Vagina (tissue), 2 donors: Measurements from ENCODE around the gene CALN1. TPM values are rescaled to one million over a fixed set of nuclear protein-coding genes. Genes with fewer than 3 reads are reported as not detected.

ENCODE experiments used
- DNase-seq, 2 donors: peaks; one replicate each; pipeline ENCODE4 v3.0.0-alpha.2; 2017; ENCODE audit errors: extremely low spot score in 2 of 2
- H3K27ac ChIP-seq: fragments of 200-600 bp; sonication (generic); one replicate; pipeline ENCODE4 v1.5.1; 2019
- H3K27me3 ChIP-seq: fragments of 200-600 bp; sonication (generic); one replicate; pipeline ENCODE4 v1.5.1; 2019
- H3K36me3 ChIP-seq, 2 donors: fragments of 200-600 bp; sonication (generic); one replicate each; pipeline ENCODE4 v1.5.1; 2017 to 2019
- H3K4me1 ChIP-seq: fragments of 200-600 bp; sonication (generic); one replicate; pipeline ENCODE4 v1.5.1; 2019
- H3K4me3 ChIP-seq, 2 donors: fragments of 200-600 bp; sonication (generic); 1 replicate in 1 of 2; 2 replicates in 1 of 2; pipeline ENCODE4 v1.5.1; 2016 to 2019
- H3K9me3 ChIP-seq: fragments of 200-600 bp; sonication (generic); one replicate; pipeline ENCODE4 v1.5.1; 2019
- CTCF ChIP-seq, 3 experiments: fragments of 450-650 bp in 2 of 3; fragments of 200-600 bp in 1 of 3; sonication (generic) in 1 of 3; IDR thresholded peaks; one replicate each; pipeline ENCODE4 v1.5.1; 2017 to 2019; ENCODE audit warnings: antibody characterized with exemption in 3 of 3, mild to moderate bottlenecking in 2 of 3, moderate library complexity in 2 of 3
- POLR2A ChIP-seq, 2 donors: fragments of 450-650 bp; IDR thresholded peaks; one replicate each; pipeline ENCODE4 v1.6.1; 2017; ENCODE audit warnings: antibody characterized with exemption in 2 of 2, mild to moderate bottlenecking in 2 of 2, moderate library complexity in 2 of 2
- POLR2AphosphoS5 ChIP-seq, 2 donors: sonication (generic); formaldehyde crosslinking; IDR thresholded peaks; one replicate each; pipeline ENCODE4 v1.9.0; 2017; ENCODE audit warnings: antibody characterized with exemption in 2 of 2, mild to moderate bottlenecking in 2 of 2, low read depth in 1 of 2; ENCODE audit not compliant: insufficient read depth in 1 of 2
- intact Hi-C: fragments of 100-400 bp; cut with DNase I; formaldehyde crosslinking; loops from one replicate; pipeline ENCODE4 v1.15.1; 2023
- total RNA-seq: library from RNA; depleted of rRNA; stranded (reverse); fragments of >200 nt; gene quantifications from one replicate; pipeline ENCODE4 v1.2.3, GENCODE V29; 2016

CALN1 gene
- total RNA-seq, 1 donor from 2014 or later = 6.9 TPM

GRCh38 chr7:72326365-72326764 lies 85.8 kb downstream of the CALN1 start:
- DNase-seq = no peak

GRCh38 chr7:72325561-72325960 lies 86.6 kb downstream of the CALN1 start:
- intact Hi-C loops = no loop called here
- Histone ChIP-seq H3K27me3 (no peaks in the 10 kb centered on the region), H3K27ac (no peak overlapping the region), H3K36me3 (no peaks in the 10 kb centered on the region), H3K4me3 (no peak overlapping the region), H3K9me3 (no peaks in the 10 kb centered on the region), H3K4me1 (no peaks in the 10 kb centered on the region)
- DNase-seq = no peak
- TF ChIP-seq POLR2AphosphoS5 (IDR thresholded peaks at IDR 0.05; ENCODE audit: insufficient read depth in 1 of 2, low read depth in 1 of 2) (no peak), CTCF (IDR thresholded peaks at IDR 0.05) (no peak), POLR2A (IDR thresholded peaks at IDR 0.05) (no peak)

More at GRCh38 chr7:72326365-72326764, 85.8 kb downstream of the CALN1 start:
- TF ChIP-seq POLR2AphosphoS5 (IDR thresholded peaks at IDR 0.05; ENCODE audit: insufficient read depth in 1 of 2, low read depth in 1 of 2) (peak in 1 of 2 donors; percentile 68), POLR2A (IDR thresholded peaks at IDR 0.05) (no peak)
- H3K9me3 ChIP-seq = no peaks in the 10 kb centered on the region
- H3K4me1 ChIP-seq = no peaks in the 10 kb centered on the region
- no peak overlapping the region for H3K4me3 ChIP-seq
- no peak overlapping the region for H3K27ac ChIP-seq
- H3K36me3 ChIP-seq = no peaks in the 10 kb centered on the region
- no peaks in the 10 kb centered on the region for H3K27me3 ChIP-seq
- intact Hi-C loops = no loop called here

GRCh38 chr7:72321637-72322036 lies 90.5 kb downstream of the CALN1 start:
- no peaks in the 10 kb centered on the region for H3K27me3 ChIP-seq
- intact Hi-C loops = no loop called here

GRCh38 chr7:72321081-72321480 lies 91.1 kb downstream of the CALN1 start:
- Histone ChIP-seq H3K4me3 (no peak overlapping the region), H3K36me3 (no peaks in the 10 kb centered on the region), H3K27me3 (no peaks in the 10 kb centered on the region), H3K9me3 (no peaks in the 10 kb centered on the region), H3K4me1 (no peaks in the 10 kb centered on the region), H3K27ac (no peak overlapping the region)
- intact Hi-C loops = no loop called here
- no peak for DNase-seq
- TF ChIP-seq CTCF (IDR thresholded peaks at IDR 0.05) (no peak), POLR2A (IDR thresholded peaks at IDR 0.05) (no peak), POLR2AphosphoS5 (IDR thresholded peaks at IDR 0.05; ENCODE audit: insufficient read depth in 1 of 2, low read depth in 1 of 2) (no peak)

More at GRCh38 chr7:72321637-72322036, 90.5 kb downstream of the CALN1 start:
- Histone ChIP-seq H3K4me3 (no peak overlapping the region), H3K27ac (no peak overlapping the region), H3K4me1 (no peaks in the 10 kb centered on the region), H3K9me3 (no peaks in the 10 kb centered on the region), H3K36me3 (no peaks in the 10 kb centered on the region)
- DNase-seq = no peak
- TF ChIP-seq POLR2AphosphoS5 (IDR thresholded peaks at IDR 0.05; ENCODE audit: insufficient read depth in 1 of 2, low read depth in 1 of 2) (no peak), POLR2A (IDR thresholded peaks at IDR 0.05) (no peak), CTCF (IDR thresholded peaks at IDR 0.05) (no peak)

- intact Hi-C loops = loop anchor here (1.0 to 5.0 kb wide), 2 partner anchors 68 to 310 kb away; no protein-coding TSS in a partner anchor
- Histone ChIP-seq H3K27me3 (no peaks in the 10 kb centered on the region), H3K36me3 (no peaks in the 10 kb centered on the region), H3K4me1 (no peaks in the 10 kb centered on the region), H3K4me3 (no peak overlapping the region), H3K9me3 (no peaks in the 10 kb centered on the region), H3K27ac (no peak overlapping the region)
- DNase-seq = no peak
- TF ChIP-seq CTCF (IDR thresholded peaks at IDR 0.05) = no peak
- no peak for TF ChIP-seq POLR2AphosphoS5 (IDR thresholded peaks at IDR 0.05; ENCODE audit: insufficient read depth in 1 of 2, low read depth in 1 of 2)
- no peak for TF ChIP-seq POLR2A (IDR thresholded peaks at IDR 0.05)
These were observed 94.8 kb downstream of the CALN1 start for GRCh38 chr7:72317341-72317740.
